GM18499 (cell line): ENCODE measurements around the gene YPEL4.
A peak's percentile ranks its signal among the peaks of the same experiment; 100 is the strongest.
"Not testable (repeated sequence)": the region's sequence is repeated elsewhere in the genome, so short reads cannot be mapped to it uniquely, and the experiment has no call there.

Experiments
- ATAC-seq: cut with Tn5 transposase; IDR thresholded peaks from one replicate; pipeline ENCODE4 v1.9.1; 2021; ENCODE audit warnings: moderate number of reproducible peaks; ENCODE audit not compliant: insufficient read depth, unreplicated experiment

Gene YPEL4

GRCh38 chr11:57652230-57652629 is 2.5 kb upstream of the YPEL4 start:
- ATAC-seq = not testable (repeated sequence)

DNA sequence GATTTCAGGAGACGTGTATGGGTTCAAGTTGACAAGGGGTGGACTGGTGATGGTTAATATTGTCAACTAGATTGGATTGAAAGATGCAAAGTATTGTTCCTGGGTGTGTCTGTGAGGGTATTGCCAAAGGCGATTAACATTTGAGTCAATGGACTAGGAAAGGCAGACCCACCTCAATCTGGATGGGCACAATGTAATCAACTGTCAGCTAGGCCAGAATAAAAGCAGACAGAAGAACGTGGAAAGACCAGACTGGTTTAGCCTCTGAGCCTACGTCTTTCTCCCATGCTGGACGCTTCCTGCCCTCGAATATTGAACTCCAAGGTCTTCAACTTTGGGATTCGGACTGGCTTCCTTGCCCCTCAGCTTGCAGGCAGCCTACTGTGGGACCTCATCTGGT is 1.7 kb upstream of the YPEL4 start:
- ATAC-seq = no peak

DNA sequence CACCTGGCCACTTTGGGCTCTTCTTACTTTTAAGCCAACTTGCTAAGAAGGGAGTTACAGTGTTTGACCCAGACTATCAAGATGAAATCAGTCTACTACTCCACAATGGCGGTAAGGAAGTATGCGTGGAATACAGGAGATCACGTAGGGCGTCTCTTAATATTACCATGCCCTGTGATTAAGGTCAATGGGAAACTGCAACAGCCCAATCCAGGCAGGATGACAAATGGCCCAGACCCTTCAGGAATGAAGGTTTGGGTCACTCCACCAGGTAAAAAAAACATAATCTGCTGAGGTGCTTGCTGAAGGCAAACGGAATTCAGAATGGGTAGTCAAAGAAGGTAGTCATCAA is 1.0 kb upstream of the YPEL4 start:
- ATAC-seq = no peak

DNA sequence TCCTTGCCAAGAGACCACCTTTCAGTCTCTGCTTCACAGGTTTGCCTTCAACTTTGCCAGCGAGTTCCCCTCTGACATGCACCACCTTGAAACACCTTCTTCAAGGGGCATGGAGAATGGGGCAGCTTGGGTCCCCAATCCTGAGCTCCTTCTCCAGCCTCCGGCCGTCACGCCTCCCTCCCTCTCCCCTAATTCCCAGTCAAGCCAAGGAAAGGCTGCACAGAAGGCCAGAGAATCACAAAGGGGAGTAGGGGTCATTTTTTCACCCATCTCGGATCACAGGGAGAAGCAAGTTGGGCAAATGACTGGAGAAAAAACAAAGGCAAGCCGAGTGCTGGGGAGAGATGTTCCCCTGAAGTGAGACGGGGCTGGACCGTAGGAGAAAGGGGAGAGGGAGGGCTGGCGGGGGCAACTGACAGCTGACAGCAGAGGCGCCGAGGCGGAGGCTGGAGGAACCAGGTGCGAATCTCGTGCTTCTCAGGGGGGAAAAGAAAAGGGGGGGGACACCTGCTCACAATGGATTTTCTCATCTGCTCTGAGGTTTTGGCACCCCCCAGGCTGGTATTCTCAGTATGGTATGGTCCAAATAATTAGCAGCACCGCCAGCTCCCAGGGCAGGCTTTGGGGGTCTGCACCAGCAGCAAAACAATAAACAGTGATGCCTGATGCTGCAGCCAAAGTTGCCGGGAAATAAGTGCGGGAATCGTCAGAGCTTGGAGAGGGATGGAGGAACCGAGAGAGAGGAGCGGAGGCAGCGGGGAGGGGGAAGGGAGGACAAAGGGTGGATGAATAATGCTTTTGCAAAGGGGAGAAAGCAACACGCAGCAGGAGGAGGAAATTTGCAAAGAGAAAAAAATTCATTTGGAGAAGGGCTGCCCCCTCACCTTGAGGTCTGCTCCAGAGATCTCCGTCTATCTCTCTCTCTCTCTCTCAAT is 644 bp downstream of the YPEL4 start:
- no peak for ATAC-seq

DNA sequence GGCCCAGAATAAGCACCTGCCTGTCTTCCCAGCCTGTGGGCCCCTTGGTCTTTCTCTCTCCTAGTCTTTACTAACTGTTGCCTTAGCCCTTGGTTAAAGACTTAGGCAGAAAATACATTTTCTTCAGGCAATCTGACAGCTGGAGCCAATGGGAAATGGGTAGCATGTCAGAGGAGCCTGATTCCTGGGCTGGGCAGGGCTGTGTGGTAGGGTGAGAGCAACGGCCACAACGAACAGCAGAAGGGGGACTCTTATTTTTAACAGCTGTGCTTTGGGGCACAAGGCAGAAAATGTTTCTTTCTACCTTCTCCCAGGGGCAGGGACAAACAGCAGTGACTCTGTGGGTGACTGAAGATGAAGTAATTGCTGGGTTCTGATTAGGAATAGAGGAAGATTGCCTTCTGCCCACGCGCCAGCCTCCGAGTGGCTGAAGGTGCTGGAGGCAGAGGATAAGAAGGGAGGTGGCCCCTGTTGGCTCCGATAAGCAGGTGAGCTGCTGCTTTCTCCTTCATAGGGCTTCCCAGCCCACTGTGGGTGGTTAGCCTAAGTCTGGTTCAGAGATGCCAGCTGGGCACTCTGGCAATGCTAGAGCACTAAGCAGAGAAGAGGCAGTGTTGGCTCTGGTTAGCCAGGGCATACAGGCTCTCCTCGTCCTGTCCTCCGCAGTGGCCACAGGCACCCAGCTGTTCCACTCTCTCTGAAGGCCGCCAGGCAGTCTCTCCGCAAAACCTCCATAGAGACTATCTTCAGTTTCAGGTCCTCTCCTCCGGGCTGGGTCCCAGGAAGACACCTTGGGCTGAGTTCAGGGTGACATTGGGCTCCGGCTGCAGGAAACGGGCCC is 1.5 kb downstream of the YPEL4 start:
- ATAC-seq = no peak

- ATAC-seq = no peak
Observed at GRCh38 chr11:57647372-57647771, 2.3 kb downstream of the YPEL4 start.

GRCh38 chr11:57646799-57647303 is 2.9 kb downstream of the YPEL4 start:
- ATAC-seq = no peak

DNA sequence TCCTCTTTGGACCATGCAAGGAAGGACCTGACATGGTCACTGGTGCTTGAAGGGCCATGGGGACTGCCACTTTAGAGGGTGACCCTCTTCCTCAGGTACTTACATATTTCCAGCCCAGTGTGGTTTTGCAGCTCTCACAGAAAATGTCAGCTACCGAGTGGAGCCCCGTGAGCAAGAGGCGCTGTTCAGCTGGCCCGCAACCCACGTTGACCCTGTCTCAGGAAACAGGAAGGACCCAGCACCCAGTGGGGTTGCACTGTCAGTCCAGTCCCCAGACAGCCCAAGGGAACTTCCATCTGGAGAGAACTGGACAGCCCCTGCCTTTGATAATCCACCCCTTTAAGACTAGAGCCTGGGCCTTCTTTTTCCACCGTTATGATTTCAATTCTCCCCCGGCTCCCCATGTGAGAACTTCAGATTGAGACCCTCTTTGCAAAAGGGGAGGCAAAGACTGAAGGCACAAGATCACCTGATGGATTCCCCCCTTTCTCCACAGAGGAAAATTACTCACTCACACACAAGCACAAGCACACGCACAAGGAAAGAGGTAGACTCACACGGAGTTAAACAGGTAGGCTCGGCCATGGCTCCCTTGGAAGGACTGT is 3.4 kb downstream of the YPEL4 start:
- no peak for ATAC-seq

GRCh38 chr11:57645689-57646085 is 4.0 kb downstream of the YPEL4 start:
- ATAC-seq = no peak

DNA sequence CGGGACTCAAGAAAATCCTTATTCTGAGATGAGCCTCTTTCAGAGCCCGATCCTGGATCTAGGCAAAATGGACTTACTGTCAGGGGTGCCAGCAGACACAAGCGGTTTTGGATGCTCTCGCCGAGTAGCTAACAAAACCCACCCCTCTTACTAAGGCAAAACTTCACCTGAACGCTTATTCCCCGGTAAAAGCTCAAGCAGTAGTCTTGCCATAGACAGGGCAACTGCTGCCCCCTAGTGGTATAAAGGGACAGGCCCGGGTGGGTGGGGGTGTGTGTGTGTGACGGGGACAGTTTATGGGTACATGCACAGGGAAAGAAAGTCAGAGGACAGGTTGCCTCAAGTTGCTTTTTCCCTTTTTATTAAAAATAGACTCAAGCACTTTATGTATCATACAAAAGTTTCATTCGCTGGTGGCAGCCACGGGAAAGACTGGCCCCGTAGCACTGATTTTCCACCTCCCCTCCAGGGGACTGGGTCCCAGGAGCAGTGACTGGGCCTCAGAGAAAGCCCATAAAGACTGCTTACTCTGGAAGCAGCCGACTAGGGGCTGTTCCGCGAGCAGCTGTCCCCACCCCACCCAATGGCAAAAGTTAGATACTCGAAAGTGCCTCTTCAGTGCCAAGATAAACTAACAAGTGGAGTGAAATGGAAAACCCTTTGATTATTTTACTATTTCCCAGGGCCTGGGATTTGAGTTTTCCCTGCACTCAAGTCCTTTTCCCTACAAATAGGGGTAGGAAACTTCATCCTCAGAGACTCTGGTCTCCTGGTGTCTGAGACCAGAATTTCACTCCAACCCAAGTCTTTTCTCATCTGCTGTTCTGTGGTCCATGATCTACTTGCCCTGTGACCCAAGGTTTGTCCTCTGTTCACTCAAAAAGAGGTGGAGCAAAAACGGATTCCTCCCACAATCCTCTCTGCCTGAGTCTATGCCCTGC is 4.7 kb downstream of the YPEL4 start:
- ATAC-seq = peak; percentile 46

- no peak for ATAC-seq
Observed at GRCh38 chr11:57643802-57644201, 5.9 kb downstream of the YPEL4 start.

DNA sequence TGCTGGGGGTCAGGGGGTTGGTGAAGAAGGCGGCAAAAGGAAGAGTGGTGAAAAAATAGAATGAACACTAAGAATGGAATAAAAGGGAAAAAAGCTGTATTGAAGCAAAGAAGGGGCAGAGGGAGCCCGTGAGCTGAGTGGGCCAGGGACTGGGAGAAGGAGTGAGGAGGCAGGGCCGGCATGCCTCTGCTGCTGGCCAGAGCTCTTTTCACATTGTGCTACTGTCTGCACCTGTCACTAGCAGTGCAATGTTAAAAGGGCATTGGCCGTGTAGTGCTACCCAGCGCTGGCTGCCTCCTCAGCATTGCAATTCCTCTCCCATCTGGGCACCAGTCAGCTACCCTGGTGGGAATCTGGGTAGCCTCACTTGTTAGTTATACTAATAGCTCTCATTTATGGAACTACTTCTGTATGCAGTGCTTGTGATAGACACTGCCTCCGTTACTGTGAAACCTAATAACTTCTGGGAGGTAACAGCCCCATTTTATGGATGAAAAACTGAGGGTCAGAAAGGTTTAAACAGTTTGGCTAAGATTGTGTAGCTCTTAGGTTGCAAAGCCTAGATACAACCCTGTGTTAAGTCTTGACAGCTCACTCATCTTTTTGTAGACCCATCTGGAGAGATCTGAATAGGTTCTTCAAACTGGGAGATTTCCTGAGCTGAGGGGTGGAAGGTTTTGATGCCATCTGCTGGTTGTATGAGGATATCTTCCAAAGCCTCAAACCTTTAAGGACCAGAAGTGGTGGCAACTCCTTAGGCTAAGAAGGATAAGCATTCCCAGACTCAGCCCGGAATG is 8.5 kb downstream of the YPEL4 start:
- ATAC-seq = no peak

DNA sequence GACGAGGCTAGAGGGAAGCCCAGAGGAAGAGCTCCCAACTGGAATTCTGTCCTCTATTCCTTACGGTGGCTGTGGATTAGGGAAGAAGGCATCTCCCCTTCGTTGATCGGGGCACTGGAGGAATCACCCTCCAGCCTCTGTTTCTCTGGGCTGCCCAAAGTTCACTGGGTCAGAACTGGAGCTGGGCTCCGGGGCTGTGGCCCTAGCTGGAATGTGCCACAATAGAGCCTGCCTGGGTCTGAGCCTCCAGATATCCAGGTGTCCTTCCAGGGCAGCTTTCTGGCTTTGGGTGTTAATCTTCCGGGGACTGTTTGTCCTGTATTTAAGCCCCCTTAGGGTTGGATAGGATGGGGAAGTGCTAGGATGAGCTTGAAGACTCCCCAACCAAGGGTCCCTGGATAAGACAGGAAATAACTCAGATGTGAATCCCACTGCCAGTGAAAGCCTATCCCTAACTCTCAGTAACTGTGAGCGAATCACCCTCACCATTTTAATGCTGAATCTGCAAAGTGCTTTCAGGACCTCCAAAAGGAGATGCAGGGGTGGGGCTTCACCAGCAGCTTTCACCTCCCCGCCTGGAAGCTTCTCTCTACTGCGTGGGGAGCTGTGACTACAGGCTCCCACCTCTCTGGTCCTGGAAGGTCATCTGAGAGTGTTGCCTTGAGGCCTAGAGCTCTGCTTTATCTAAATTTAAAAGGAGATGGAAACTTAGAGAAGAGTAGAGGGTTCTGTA is 9.5 kb downstream of the YPEL4 start:
- ATAC-seq = no peak

GRCh38 chr11:57639321-57640067 is 10.2 kb downstream of the YPEL4 start:
- no peak for ATAC-seq

DNA sequence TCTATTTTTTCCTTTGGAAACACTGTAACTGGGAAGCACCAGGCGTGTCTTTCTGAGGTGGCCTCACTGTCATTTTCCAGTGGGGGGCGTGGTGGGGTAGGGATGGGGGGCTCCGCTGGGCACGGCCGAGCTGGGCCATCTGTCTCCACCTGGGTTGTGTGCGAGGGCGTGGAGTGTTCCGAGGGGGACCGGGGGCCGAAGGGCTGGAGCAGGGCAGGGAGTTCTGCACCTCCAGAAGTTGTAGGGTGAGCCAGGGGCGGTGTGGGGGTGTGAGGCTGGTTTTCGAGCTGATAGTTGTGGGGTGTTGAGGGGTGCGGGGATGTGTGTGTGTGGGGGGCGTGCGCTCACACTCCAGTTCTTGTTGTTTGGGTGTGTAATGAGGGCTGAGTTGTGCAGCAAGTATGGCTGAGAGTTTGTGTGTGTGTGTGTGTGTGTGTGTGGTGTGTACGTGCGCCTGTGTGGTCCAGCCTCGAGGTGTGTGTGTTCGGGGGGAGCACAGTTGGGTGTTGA is 10.8 kb downstream of the YPEL4 start:
- ATAC-seq = no peak

DNA sequence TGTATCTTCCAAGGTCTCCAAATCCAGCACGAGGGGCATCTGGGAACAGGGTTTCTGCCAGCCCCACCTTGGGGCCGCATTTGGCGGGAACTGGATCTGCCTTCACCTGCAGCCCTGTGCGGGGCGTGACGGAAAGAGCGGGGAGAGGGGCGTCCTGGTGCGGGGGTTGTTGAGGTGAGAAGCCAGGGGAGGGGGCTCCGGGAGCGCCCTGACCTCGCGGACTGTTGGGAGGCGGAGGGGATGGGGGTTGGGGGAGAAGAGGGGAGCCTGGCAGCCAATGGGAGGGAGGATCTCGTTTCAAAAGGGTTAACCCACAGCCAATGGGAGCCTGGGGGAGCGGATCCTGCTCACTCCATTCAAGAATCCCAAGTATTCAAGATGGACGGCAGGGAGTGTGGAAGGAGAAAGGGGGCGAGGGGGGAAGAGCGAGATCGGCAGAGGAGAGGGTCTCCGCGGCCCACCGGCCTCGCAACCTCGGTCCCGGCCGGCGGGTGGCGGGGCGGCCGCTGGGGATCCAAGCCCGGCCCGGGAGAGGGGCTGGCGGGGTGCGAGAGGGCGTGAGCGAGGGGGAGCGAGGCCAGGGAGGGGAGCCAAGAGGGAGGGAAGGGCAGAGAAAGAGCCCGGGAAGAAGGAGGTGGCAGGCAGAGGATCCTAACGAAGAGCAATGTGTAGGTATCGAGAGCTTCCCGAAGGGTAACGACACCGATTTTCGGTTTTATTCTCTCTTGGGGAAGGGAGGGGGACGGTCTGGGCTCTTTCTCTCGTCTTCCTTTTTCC is 11.5 kb downstream of the YPEL4 start:
- no peak for ATAC-seq

- no peak for ATAC-seq
Observed at GRCh38 chr11:57637626-57638004, 12.1 kb downstream of the YPEL4 start.
